ENCODE results near the gene NHLH2. TPM values are rescaled to one million over a fixed set of nuclear protein-coding genes. Genes with fewer than 3 reads are reported as not detected.

The NHLH2 gene
- total RNA-seq, 1 experiment from 2014 or later = 1.2 TPM

GRCh38 chr1:115810609-115811008 lies 30.3 kb downstream of the NHLH2 start:
- no peak overlapping the region for H3K23ac ChIP-seq (ENCODE audit: insufficient read length, low read depth, low read length)
- peaks cover 10% of the 10 kb centered on the region in 2 experiments for H3K4me1 Mint-ChIP-seq
- H3K4me1 ChIP-seq (ENCODE audit: insufficient read depth, low read length) = peaks cover 3% of the 10 kb centered on the region; the same call in 1 of the 2 replicates
- H4K5ac ChIP-seq (ENCODE audit: insufficient read length, low read depth, low read length) = no peak overlapping the region
- no peaks in the 10 kb centered on the region for H4K20me1 ChIP-seq (ENCODE audit: control insufficient read depth, insufficient read depth, insufficient read length)
- no peak overlapping the region for H2BK12ac ChIP-seq (ENCODE audit: insufficient read length, low read depth, low read length)
- no peak overlapping the region for H3K9ac ChIP-seq (ENCODE audit: extremely low read depth, insufficient read length, low read length)
- peaks cover 2 to 5% of the 10 kb centered on the region in 2 experiments; a peak in 3 of 5 replicates for H3K9me3 Mint-ChIP-seq
- no peak overlapping the region for H3K27ac Mint-ChIP-seq
- no peak overlapping the region for H3K56ac ChIP-seq (ENCODE audit: insufficient read length, low read depth, low read length)
- H2BK20ac ChIP-seq (ENCODE audit: low read depth, low read length, poor library complexity, severe bottlenecking) = no peak overlapping the region
- no peak overlapping the region for H2AFZ ChIP-seq (ENCODE audit: low read length)
- H3K27me3 ChIP-seq (ENCODE audit: insufficient read depth, low read length) = no peaks in the 10 kb centered on the region
- H3T11ph ChIP-seq (ENCODE audit: low read length) = no peak overlapping the region
- no peak for DNase-seq
- no peak overlapping the region for H3K4me3 Mint-ChIP-seq
- H4K8ac ChIP-seq (replicated peaks; ENCODE audit: insufficient read length, low read depth, low read length) = no peak overlapping the region
- no peak overlapping the region for H2BK5ac ChIP-seq (ENCODE audit: insufficient read length, low read length)
- H3K14ac ChIP-seq (ENCODE audit: insufficient read depth, low read length) = no peak overlapping the region
- no peak overlapping the region for H2AK5ac ChIP-seq (ENCODE audit: insufficient read length, low read length)
- no peak overlapping the region for H3K4me2 ChIP-seq (ENCODE audit: insufficient read depth, insufficient read length, low read length)
- no CpG with 5 or more reads among the region's 2 CpGs for WGBS (ENCODE audit: extremely low coverage, insufficient read length, low lambda C conversion rate)
- no peak overlapping the region for H4K91ac ChIP-seq (ENCODE audit: insufficient read length, low read depth, low read length)
- no peaks in the 10 kb centered on the region for H3K9me3 ChIP-seq (ENCODE audit: control insufficient read depth, low read depth, low read length)
- no peaks in the 10 kb centered on the region for H3K79me1 ChIP-seq (ENCODE audit: insufficient read depth, low read depth, low read length, poor library complexity, severe bottlenecking)
- no peak overlapping the region for H3K18ac ChIP-seq (ENCODE audit: insufficient read length, low read depth, low read length)
- no peaks in the 10 kb centered on the region for H3K79me2 ChIP-seq (ENCODE audit: insufficient read depth, low read length)
- no peak overlapping the region for H3K4ac ChIP-seq (ENCODE audit: low read depth, low read length)
- H3K23me2 ChIP-seq (ENCODE audit: insufficient read length, low read depth, low read length, poor library complexity, severe bottlenecking) = no peaks in the 10 kb centered on the region
- TF ChIP-seq CTCF (conservative IDR thresholded peaks at IDR 0.05) = no peak
- no peaks in the 10 kb centered on the region; the same call in 1 of the 2 replicates for H3K27me3 Mint-ChIP-seq (ENCODE audit: low read depth)
- H2BK15ac ChIP-seq (ENCODE audit: low read depth, low read length) = no peak overlapping the region; the same call in 1 of the 2 replicates
- H2BK120ac ChIP-seq (ENCODE audit: low read depth, low read length, poor library complexity, severe bottlenecking) = no peak overlapping the region
- no peaks in the 10 kb centered on the region for H3K36me3 Mint-ChIP-seq (ENCODE audit: insufficient read depth in 1 of 3, low read depth in 3 of 3)
- H3K27ac ChIP-seq (ENCODE audit: insufficient read length, low read depth, low read length) = no peak overlapping the region
